Transverse colon (tissue), 4 donors: ENCODE results near the gene LRATD1.

Experiments used
- CTCF ChIP-seq, 5 experiments: fragments of 200-600 bp in 3 of 5; fragments of 450-650 bp in 2 of 5; sonication (generic) in 3 of 5; IDR thresholded peaks; 1 replicate in 2 of 5; 2 replicates in 3 of 5; pipeline ENCODE4 v1.5.1; 2016 to 2017; ENCODE audit warnings: antibody characterized with exemption in 5 of 5, inconsistent platforms in 3 of 5, mild to moderate bottlenecking in 2 of 5, moderate library complexity in 1 of 5
- EP300 ChIP-seq: sonication (generic); formaldehyde crosslinking; IDR thresholded peaks from one replicate; pipeline ENCODE4 v1.6.1; 2017; ENCODE audit warnings: antibody characterized with exemption, low read depth
- POLR2AphosphoS5 ChIP-seq, 3 donors: sonication (generic); formaldehyde crosslinking; IDR thresholded peaks; one replicate each; pipeline ENCODE4 v1.6.1; 2016; ENCODE audit warnings: antibody characterized with exemption in 3 of 3

DNA sequence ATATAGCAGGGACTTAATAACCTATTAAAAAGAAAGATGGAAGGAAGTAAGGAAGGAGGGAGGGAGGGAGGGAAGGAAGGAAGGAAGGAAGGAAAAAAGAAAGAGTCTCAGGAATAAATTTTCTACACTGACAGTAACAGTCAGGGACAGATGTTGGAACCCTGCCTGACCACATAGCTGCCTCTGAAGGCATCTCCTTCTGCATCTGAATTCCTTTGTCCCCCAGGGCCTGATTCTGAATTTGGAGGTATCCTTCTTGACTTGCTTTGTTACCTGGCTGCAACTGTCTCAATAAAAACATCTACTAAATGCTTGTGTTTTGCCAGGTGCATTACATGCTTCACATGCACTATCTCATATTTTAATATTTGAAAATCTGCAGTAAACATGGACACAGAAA lies 17.4 kb upstream of the LRATD1 start:
- no peak for TF ChIP-seq EP300
- no peak for TF ChIP-seq CTCF (IDR thresholded peaks at IDR 0.05)
- no peak for TF ChIP-seq POLR2AphosphoS5 (IDR thresholded peaks at IDR 0.05)
